CD14-positive monocyte (primary cell): Measurements from ENCODE around the gene MYO16. TPM values are rescaled to one million over a fixed set of nuclear protein-coding genes. Genes with fewer than 3 reads are reported as not detected.

Experiments
- DNase-seq, 3 donors: peaks; one replicate each; pipeline ENCODE4 v3.0.0-alpha.2; 2011 to 2022
- H2AFZ ChIP-seq: 2 replicates; pipeline ENCODE4 v1.6.0; 2012; ENCODE audit warnings: mild to moderate bottlenecking, low read depth, low read length, inconsistent platforms; ENCODE audit not compliant: insufficient read depth, poor library complexity, severe bottlenecking
- H3K27ac ChIP-seq, 2 donors: 1 replicate in 1 of 2; 2 replicates in 1 of 2; pipeline ENCODE4 v1.5.1; 2012 to 2013; ENCODE audit warnings: low read length in 2 of 2, control low read depth in 1 of 2, inconsistent platforms in 1 of 2, low read depth in 1 of 2, mild to moderate bottlenecking in 1 of 2
- H3K27me3 ChIP-seq, 2 donors: one replicate each; pipeline versions ENCODE4 v1.6.0 to v1.6.1; 2011 to 2013; ENCODE audit warnings: low read length in 2 of 2; ENCODE audit not compliant: control insufficient read depth in 2 of 2, insufficient read depth in 2 of 2
- H3K36me3 ChIP-seq, 2 donors: replicated peaks in 1 of 2; 1 replicate in 1 of 2; 2 replicates in 1 of 2; pipeline versions ENCODE4 v1.5.1 to v1.6.1; 2012 to 2013; ENCODE audit warnings: low read length in 2 of 2, control low read depth in 1 of 2, inconsistent platforms in 1 of 2, mild to moderate bottlenecking in 1 of 2; ENCODE audit not compliant: insufficient read depth in 2 of 2, control insufficient read depth in 1 of 2
- H3K4me1 ChIP-seq, 2 donors: 1 replicate in 1 of 2; 2 replicates in 1 of 2; pipeline versions ENCODE4 v1.5.1 to v1.6.1; 2012 to 2013; ENCODE audit warnings: low read length in 2 of 2, control low read depth in 1 of 2, inconsistent platforms in 1 of 2, mild to moderate bottlenecking in 1 of 2, moderate library complexity in 1 of 2; ENCODE audit not compliant: insufficient read depth in 2 of 2, control insufficient read depth in 1 of 2
- H3K4me2 ChIP-seq: replicated peaks from 2 replicates; pipeline ENCODE3; 2012; ENCODE audit warnings: low read length, moderate library complexity, mild to moderate bottlenecking; ENCODE audit not compliant: poor library complexity, severe bottlenecking; ENCODE audit errors: extremely low read depth
- H3K4me3 ChIP-seq, 3 experiments: fragments of 200-600 bp in 1 of 3; sonication (generic) in 1 of 3; replicated peaks in 1 of 3; 1 replicate in 2 of 3; 2 replicates in 1 of 3; pipeline ENCODE4 v1.5.1; 2011 to 2013; ENCODE audit warnings: low read length in 3 of 3, mild to moderate bottlenecking in 3 of 3, control low read depth in 2 of 3, low read depth in 2 of 3, inconsistent platforms in 1 of 3, moderate library complexity in 1 of 3
- H3K79me2 ChIP-seq: 2 replicates; pipeline ENCODE4 v1.6.0; 2012; ENCODE audit warnings: mild to moderate bottlenecking, control low read depth, inconsistent platforms, low read length, moderate library complexity; ENCODE audit not compliant: insufficient read depth
- H3K9ac ChIP-seq: 2 replicates; pipeline ENCODE4 v1.6.0; 2017; ENCODE audit warnings: low read length, mild to moderate bottlenecking; ENCODE audit not compliant: insufficient read depth, poor library complexity, severe bottlenecking
- H3K9me3 ChIP-seq, 2 donors: replicated peaks in 1 of 2; 1 replicate in 1 of 2; 2 replicates in 1 of 2; pipeline versions ENCODE4 v1.5.1 to v1.6.1; 2012 to 2013; ENCODE audit warnings: low read length in 2 of 2, control low read depth in 1 of 2; ENCODE audit not compliant: control insufficient read depth in 1 of 2, insufficient read depth in 1 of 2
- H4K20me1 ChIP-seq: 2 replicates; pipeline ENCODE4 v1.6.0; 2012; ENCODE audit warnings: mild to moderate bottlenecking, low read length, control low read depth, moderate library complexity; ENCODE audit not compliant: insufficient read depth
- H3K27ac Mint-ChIP-seq, 7 donors: one replicate each; pipeline ENCODE4 v1.8.0; 2020; ENCODE audit warnings: mild to moderate bottlenecking in 7 of 7, mixed read lengths in 7 of 7, moderate library complexity in 6 of 7, inconsistent platforms in 2 of 7
- H3K27me3 Mint-ChIP-seq, 3 donors: one replicate each; pipeline ENCODE4 v1.8.0; 2021 to 2022; ENCODE audit warnings: low read depth in 3 of 3, mild to moderate bottlenecking in 3 of 3, mixed read lengths in 3 of 3, moderate library complexity in 3 of 3, inconsistent platforms in 1 of 3
- H3K36me3 Mint-ChIP-seq, 2 donors: one replicate each; pipeline ENCODE4 v1.8.0; 2020; ENCODE audit warnings: mixed read lengths in 2 of 2, inconsistent platforms in 1 of 2, mild to moderate bottlenecking in 1 of 2
- H3K4me1 Mint-ChIP-seq: one replicate; pipeline ENCODE4 v1.8.0; 2020; ENCODE audit warnings: mild to moderate bottlenecking, mixed read lengths
- H3K4me3 Mint-ChIP-seq, 2 donors: one replicate each; pipeline ENCODE4 v1.8.0; 2020; ENCODE audit warnings: mild to moderate bottlenecking in 2 of 2, mixed read lengths in 2 of 2, moderate library complexity in 1 of 2
- H3K9me3 Mint-ChIP-seq, 7 donors: one replicate each; pipeline ENCODE4 v1.8.0; 2020 to 2022; ENCODE audit warnings: mixed read lengths in 7 of 7, mild to moderate bottlenecking in 6 of 7, moderate library complexity in 6 of 7, inconsistent platforms in 2 of 7
- CTCF ChIP-seq: fragments of 200-600 bp; IDR thresholded peaks from one replicate; pipeline ENCODE4 v1.8.0; 2022; ENCODE audit warnings: antibody characterized with exemption, mild to moderate bottlenecking
- WGBS: methylation state at CpG from one replicate; pipeline ENCODE4 v1.1.5; 2013; ENCODE audit warnings: missing lambda C conversion rate; ENCODE audit not compliant: insufficient coverage; 5-methylcytosine and 5-hydroxymethylcytosine counted together
- intact Hi-C, 2 donors: fragments of 100-400 bp; cut with micrococcal nuclease; formaldehyde crosslinking; loops; one replicate each; pipeline versions ENCODE4 v1.15.0 to v1.15.1; 2023
- polyA plus RNA-seq, 3 donors: library from polyadenylated mRNA; depleted of rRNA in 1 of 3; unstranded in 2 of 3; stranded (reverse) in 1 of 3; fragments of 300-500 nt in 2 of 3; fragments of >200 nt in 1 of 3; fragmentation: Illumina TruSeq in 2 of 3; gene quantifications; 1 replicate in 2 of 3; 2 replicates in 1 of 3; pipeline ENCODE4 v1.2.3, GENCODE V29; 2012 to 2021

MYO16 gene
- polyA plus RNA-seq, 3 donors = not detected

DNA sequence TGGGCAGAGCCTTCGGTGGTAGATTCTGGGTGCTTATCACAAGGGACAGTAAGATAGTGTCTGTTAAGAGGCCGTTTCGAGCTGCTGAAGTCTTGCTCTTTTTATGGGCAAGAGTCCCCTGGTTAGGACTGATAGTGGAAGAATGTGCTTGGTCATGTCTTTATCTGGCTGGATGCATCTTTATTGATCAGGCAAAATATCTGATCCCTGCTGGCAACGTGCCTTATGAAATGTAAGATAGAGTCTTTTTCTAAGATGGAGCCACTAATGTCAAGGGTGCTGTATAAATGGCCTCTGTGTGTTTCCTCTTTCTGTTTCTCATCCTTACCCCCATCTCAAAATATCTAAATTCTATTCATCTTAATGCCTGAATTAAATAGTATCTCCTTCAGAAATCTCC, 53.3 kb downstream of the MYO16 start:
- H3K4me2 ChIP-seq = no peak overlapping the region
- intact Hi-C loops = no loop called here
- no peaks in the 10 kb centered on the region for H3K79me2 ChIP-seq
- no peaks in the 10 kb centered on the region for H3K27me3 ChIP-seq
- H4K20me1 ChIP-seq = no peaks in the 10 kb centered on the region
- no peak for DNase-seq
- no peak overlapping the region for H3K27ac ChIP-seq
- H3K4me3 ChIP-seq = no peak overlapping the region
- H3K9me3 ChIP-seq = peaks cover 5 to 24% of the 10 kb centered on the region in 2 donors
- no peak overlapping the region for H2AFZ ChIP-seq
- H3K36me3 Mint-ChIP-seq = no peaks in the 10 kb centered on the region
- H3K27ac Mint-ChIP-seq = no peak overlapping the region
- WGBS = 100% methylated on average over 1 of the region's 4 CpGs
- H3K9ac ChIP-seq = no peak overlapping the region
- peaks cover 0 to 5% (median 0%) of the 10 kb centered on the region in 3 donors for H3K27me3 Mint-ChIP-seq
- H3K4me1 ChIP-seq = no peaks in the 10 kb centered on the region
- no peak overlapping the region for H3K4me3 Mint-ChIP-seq
- H3K36me3 ChIP-seq = no peaks in the 10 kb centered on the region
- no peaks in the 10 kb centered on the region for H3K4me1 Mint-ChIP-seq
- peaks cover 0 to 17% (median 10%) of the 10 kb centered on the region in 7 donors for H3K9me3 Mint-ChIP-seq
- TF ChIP-seq CTCF = no peak

- no peaks in the 10 kb centered on the region for H3K27me3 ChIP-seq
- intact Hi-C loops = no loop called here
- H3K4me3 Mint-ChIP-seq = no peak overlapping the region
- H3K9me3 ChIP-seq = peaks cover 5 to 20% of the 10 kb centered on the region in 2 donors
- no peak overlapping the region for H2AFZ ChIP-seq
- H3K4me3 ChIP-seq = no peak overlapping the region
- no peak overlapping the region for H3K4me2 ChIP-seq
- 64% methylated on average over 1 of the region's 5 CpGs for WGBS
- H4K20me1 ChIP-seq = no peaks in the 10 kb centered on the region
- H3K9me3 Mint-ChIP-seq = peaks cover 0 to 17% (median 10%) of the 10 kb centered on the region in 7 donors
- H3K36me3 Mint-ChIP-seq = no peaks in the 10 kb centered on the region
- peaks cover 0 to 2% (median 0%) of the 10 kb centered on the region in 3 donors for H3K27me3 Mint-ChIP-seq
- no peaks in the 10 kb centered on the region for H3K36me3 ChIP-seq
- no peaks in the 10 kb centered on the region for H3K4me1 ChIP-seq
- no peak overlapping the region for H3K27ac Mint-ChIP-seq
- TF ChIP-seq CTCF = no peak
- no peak overlapping the region for H3K27ac ChIP-seq
- no peak overlapping the region for H3K9ac ChIP-seq
- no peaks in the 10 kb centered on the region for H3K79me2 ChIP-seq
- no peaks in the 10 kb centered on the region for H3K4me1 Mint-ChIP-seq
- no peak for DNase-seq
Observed at GRCh38 chr13:108686027-108686426, 56.6 kb downstream of the MYO16 start.
